ENCODE data around the gene BRSK2. TPM values are rescaled to one million over a fixed set of nuclear protein-coding genes. Genes with fewer than 3 reads are reported as not detected.

BRSK2 gene
- total and polyA plus RNA-seq, 4 donors = 0.35 to 0.56 (median 0.52) TPM

DNA sequence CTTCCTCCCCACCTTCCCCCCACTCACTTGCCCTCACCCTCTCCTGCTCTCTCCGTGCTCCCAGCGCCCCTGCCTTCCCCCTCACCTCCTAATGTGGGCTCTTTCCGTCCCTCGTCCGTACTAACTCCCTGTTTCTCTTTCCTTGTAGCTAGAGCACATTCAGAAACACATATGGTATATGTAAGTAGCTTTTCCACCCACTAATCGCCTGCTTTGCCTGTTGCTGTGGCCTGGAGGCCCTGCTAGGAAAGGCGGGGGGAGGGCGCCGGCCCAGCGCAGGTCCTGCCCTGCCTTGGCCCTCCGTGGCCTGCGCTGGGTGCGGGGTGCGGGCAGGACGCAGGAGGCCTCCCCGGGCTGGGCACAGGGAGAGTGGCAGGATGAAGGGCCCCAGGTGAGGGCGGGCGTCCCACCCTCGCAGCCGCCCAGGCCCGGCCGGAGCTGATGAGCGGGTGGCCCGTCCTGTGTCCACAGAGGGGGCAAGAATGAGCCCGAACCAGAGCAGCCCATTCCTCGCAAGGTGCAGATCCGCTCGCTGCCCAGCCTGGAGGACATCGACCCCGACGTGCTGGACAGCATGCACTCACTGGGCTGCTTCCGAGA, 55.2 kb downstream of the BRSK2 start:
- TF ChIP-seq CTCF (IDR thresholded peaks at IDR 0.05; ENCODE audit: control extremely low read depth, extremely low read depth) = no peak
- Histone ChIP-seq H3K27ac (ENCODE audit: low read depth in 1 of 2, low read length in 1 of 2) (no peak overlapping the region), H3K9me3 (ENCODE audit: control insufficient read depth in 4 of 4, insufficient read depth in 3 of 4, low read length in 3 of 4) (no peaks in the 10 kb centered on the region), H3K9ac (ENCODE audit: insufficient read depth in 1 of 2, low read length in 2 of 2) (no peak overlapping the region), H3K4me3 (no peak overlapping the region), H3K4me1 (ENCODE audit: control insufficient read depth in 5 of 5, insufficient read depth in 5 of 5, low read length in 5 of 5) (no peaks in the 10 kb centered on the region), H3K27me3 (ENCODE audit: control insufficient read depth in 3 of 3, insufficient read depth in 3 of 3, low read length in 2 of 3) (peaks cover 0 to 11% (median 0%) of the 10 kb centered on the region in 3 donors), H3K36me3 (ENCODE audit: control insufficient read depth in 4 of 4, insufficient read depth in 4 of 4, low read length in 4 of 4) (no peaks in the 10 kb centered on the region)
- DNase-seq (no peak), ATAC-seq (ENCODE audit: insufficient read depth, low FRiP score) (no peak)
- WGBS, 2 donors = 75 to 78% methylated on average over 31 to 32 of the region's 32 CpGs

DNA sequence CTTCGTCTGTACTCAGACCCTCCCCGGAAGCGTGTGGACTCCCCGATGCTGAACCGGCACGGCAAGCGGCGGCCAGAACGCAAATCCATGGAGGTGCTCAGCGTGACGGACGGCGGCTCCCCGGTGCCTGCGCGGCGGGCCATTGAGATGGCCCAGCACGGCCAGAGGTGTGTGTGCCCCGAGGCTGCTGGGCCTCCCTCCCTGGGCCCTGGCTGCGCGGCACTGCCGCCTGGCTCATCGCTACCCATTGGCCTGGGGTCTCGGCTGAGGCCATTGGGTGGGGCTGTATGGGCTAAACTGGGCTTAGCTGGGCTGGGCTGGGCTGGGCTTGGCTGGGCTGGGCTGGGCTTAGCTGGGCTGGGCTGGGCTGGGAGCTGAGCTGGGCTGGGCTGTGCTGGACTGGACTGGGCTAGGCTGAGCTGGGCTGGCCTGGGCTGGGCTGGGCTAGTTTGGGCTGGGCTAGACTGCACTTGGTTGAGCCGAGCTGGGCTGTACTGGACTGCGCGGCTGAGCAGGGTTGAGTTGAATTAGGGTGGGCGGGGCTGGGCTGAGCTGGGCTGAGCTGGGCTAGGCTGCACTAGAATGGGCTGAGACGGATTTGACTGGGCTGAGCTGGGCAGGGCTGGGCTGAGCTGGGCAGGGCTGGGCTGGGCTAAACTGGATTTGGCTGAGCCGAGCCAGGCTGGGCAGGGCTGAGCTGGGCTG, 56.2 kb downstream of the BRSK2 start:
- no peaks in the 10 kb centered on the region for H3K4me1 ChIP-seq (ENCODE audit: control insufficient read depth in 5 of 5, insufficient read depth in 5 of 5, low read length in 5 of 5)
- H3K4me3 ChIP-seq = no peak overlapping the region
- ATAC-seq (ENCODE audit: insufficient read depth, low FRiP score) (no peak), DNase-seq (no peak)
- H3K36me3 ChIP-seq (ENCODE audit: control insufficient read depth in 4 of 4, insufficient read depth in 4 of 4, low read length in 4 of 4) = no peaks in the 10 kb centered on the region
- H3K9ac ChIP-seq (ENCODE audit: insufficient read depth in 1 of 2, low read length in 2 of 2) = no peak overlapping the region
- WGBS, 2 donors = 85 to 90% methylated on average over 27 to 30 of the region's 30 CpGs
- H3K27me3 ChIP-seq (ENCODE audit: control insufficient read depth in 3 of 3, insufficient read depth in 3 of 3, low read length in 2 of 3) = peaks cover 0 to 17% (median 0%) of the 10 kb centered on the region in 3 donors
- TF ChIP-seq CTCF (IDR thresholded peaks at IDR 0.05; ENCODE audit: control extremely low read depth, extremely low read depth) = no peak
- no peak overlapping the region for H3K27ac ChIP-seq (ENCODE audit: low read depth in 1 of 2, low read length in 1 of 2)
- H3K9me3 ChIP-seq (ENCODE audit: control insufficient read depth in 4 of 4, insufficient read depth in 3 of 4, low read length in 3 of 4) = no peaks in the 10 kb centered on the region

DNA sequence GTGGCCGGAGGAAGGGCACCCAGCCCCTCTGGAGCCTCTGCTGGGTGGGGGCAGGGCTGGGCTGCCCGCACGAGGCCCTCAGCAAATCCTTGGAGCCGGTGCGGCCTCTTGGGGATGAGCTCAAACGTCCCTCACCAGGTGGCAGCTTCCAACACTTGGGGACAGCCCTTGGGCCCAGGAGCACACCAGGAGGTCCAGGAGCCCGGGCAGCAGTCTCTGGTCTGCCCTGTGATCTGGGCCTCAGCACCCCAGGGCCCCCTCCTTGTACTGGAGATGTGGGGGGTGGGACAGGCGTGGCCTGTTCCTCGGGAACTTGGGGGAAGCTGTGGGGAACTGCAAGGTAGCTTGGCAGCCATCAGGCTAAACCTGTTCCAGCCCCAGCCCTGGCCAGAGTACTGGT, 56.9 kb downstream of the BRSK2 start:
- TF ChIP-seq CTCF (IDR thresholded peaks at IDR 0.05; ENCODE audit: control extremely low read depth, extremely low read depth) = no peak
- 74 to 83% methylated on average over 9 of the region's 9 CpGs for WGBS, 2 donors

More for the DNA sequence above, 56.9 kb downstream of the BRSK2 start:
- ATAC-seq (ENCODE audit: insufficient read depth, low FRiP score) (no peak), DNase-seq (no peak)
- Histone ChIP-seq H3K27me3 (ENCODE audit: control insufficient read depth in 3 of 3, insufficient read depth in 3 of 3, low read length in 2 of 3) (peaks cover 0 to 18% (median 0%) of the 10 kb centered on the region in 3 donors), H3K9me3 (ENCODE audit: control insufficient read depth in 4 of 4, insufficient read depth in 3 of 4, low read length in 3 of 4) (no peaks in the 10 kb centered on the region), H3K4me1 (ENCODE audit: control insufficient read depth in 5 of 5, insufficient read depth in 5 of 5, low read length in 5 of 5) (no peaks in the 10 kb centered on the region), H3K9ac (ENCODE audit: insufficient read depth in 1 of 2, low read length in 2 of 2) (no peak overlapping the region), H3K4me3 (no peak overlapping the region), H3K36me3 (ENCODE audit: control insufficient read depth in 4 of 4, insufficient read depth in 4 of 4, low read length in 4 of 4) (no peaks in the 10 kb centered on the region), H3K27ac (ENCODE audit: low read depth in 1 of 2, low read length in 1 of 2) (no peak overlapping the region)

All from lung (tissue), 12 donors.